ENCODE measurements around the gene KCNMB3. TPM values are rescaled to one million over a fixed set of nuclear protein-coding genes. Genes with fewer than 3 reads are reported as not detected.
"Not testable (repeated sequence)": the region's sequence is repeated elsewhere in the genome, so short reads cannot be mapped to it uniquely, and the experiment has no call there.

The KCNMB3 gene
- total RNA-seq, 1 donor from 2014 or later = 2.0 TPM

DNA sequence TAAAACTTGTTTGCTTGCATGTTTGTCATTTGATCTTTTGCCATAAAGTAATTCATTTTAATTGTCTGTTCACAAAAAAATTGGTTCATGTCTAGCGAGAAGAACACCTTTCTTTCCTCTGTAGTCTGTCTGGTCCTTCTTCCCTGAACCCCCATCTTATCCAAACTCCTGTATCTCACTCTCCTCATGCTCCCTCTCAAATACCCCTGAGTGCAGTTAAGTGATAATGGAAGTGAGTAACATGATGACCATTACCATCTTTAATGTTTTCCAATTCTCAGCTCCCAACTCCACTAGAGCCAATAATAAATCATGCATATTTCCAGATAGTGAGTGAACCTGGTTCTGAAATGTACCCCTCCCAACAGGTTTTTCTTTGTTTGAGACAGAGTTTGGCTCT, 14.2 kb upstream of the KCNMB3 start:
- FAIRE-seq (no peak), DNase-seq (ENCODE audit: low spot score in 2 of 2) (no peak)

DNA sequence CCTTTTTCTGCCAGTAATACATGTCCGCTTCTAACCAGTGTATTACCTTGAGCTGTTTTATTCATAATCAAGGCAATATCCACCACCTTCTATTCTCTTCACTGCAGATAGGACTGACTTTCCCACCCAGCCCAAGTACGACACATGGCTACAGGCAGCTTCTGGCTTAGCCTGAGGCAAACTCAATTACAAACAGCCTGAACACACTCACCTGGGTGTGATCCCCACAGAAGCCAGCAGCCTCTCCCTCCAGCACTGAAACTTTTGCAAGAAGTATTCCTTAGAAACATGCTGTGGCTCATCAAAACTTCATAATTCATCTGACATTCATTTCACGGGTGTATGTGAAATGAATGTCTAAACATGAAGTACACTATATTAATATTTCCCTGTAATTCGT, 13.5 kb upstream of the KCNMB3 start:
- no peak for FAIRE-seq
- no peak for DNase-seq (ENCODE audit: low spot score in 2 of 2)

DNA sequence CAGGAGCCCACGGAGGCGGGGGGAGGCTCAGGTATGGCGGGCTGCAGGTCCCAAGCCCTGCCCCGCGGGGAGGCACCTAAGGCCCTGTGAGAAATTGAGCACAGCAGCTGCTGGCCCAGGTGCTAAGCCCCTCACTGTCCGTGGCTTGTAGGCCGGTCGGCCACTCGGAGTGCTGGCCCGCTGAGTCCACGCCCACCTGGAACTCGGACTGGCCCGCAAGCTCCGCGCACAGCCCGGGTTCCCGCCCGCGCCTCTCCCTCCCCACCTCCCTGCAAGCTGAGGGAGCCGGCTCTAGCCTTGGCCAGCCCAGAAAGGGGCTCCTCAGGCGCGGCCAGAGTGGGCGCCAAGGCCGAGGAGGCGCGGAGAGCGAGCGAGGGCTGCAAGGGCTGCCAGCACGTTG, 12.2 kb upstream of the KCNMB3 start:
- DNase-seq (ENCODE audit: low spot score in 2 of 2) = no peak
- no peak for FAIRE-seq

DNA sequence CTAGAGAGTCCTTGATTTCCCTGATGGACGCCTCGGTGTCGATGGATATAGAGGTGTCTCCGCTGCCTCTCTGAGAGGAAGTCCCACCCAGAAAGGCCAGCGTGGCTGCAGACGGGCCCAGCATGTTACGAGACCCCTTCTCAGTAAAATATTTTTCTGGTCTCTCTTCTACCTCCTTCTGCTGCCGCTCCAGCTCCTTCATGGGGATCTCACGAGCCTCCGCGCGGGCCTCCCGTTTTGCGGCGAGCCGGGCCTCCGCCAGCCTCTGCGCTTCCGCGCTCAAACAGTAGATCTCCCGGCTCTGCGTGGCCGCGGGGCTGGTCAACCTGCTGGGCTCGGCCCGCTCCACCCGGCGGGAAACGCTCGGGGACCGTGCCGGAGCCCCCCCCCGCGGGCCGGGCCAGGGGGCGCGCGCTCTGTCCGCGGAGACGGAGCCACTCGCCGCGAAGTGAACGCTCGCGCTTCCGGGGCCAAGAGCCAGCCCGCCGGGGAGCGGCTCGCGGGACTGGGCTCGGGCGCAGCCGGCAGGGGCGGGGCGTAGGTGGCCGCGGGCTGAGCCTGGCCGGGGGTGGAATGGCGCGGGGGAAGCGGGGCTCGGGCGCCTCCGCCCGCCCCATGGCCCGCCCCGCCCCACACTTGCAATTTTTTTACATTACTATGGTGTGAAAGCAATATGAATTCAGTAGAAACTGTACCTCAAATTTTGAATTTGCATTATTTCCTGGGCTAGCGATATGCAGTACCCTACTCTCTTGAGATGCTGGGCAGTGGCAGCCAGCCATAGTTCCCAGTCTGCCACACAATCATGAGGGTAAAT, 10.2 kb upstream of the KCNMB3 start:
- FAIRE-seq (no peak), DNase-seq (ENCODE audit: low spot score in 2 of 2) (peak; percentile 77 to 81)

DNA sequence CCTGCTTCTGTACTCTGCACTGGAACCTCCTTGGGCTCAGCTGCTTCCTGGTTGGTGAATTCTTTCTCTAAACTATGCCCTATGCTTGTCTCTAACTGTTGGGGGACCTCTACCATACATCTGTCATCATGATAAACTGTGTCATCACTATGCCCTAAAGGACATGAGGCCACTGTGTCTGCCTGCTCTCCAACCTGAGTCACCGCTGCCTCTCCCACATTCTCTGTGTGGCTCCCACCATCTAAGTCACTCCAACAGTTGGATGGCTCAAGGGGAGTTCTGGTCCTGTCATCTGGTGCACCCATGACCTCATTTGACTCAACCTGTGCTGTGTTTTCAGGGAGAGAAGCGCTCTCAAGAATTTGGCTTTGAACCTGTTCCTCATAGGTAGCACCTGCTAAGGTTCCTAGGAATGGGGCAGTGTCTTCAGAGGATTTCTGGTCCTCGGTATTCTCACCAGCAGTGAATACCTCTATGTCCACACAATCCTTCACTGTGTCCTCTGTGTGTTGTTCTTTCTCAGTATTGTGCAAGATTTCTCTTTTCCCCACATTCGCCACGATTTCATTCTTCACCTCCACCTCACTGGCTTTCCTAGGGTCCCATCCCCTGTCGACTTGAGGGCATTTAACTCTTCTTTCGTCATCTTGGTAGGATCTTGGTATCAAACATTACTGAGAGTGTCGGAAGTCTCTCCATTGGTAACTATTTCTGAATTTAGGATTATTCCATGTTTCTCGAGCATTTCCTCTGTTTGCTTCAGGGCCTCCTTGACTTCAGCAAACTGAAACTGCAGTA, 9.2 kb upstream of the KCNMB3 start:
- DNase-seq (ENCODE audit: low spot score in 2 of 2); FAIRE-seq: not testable (repeated sequence)

DNA sequence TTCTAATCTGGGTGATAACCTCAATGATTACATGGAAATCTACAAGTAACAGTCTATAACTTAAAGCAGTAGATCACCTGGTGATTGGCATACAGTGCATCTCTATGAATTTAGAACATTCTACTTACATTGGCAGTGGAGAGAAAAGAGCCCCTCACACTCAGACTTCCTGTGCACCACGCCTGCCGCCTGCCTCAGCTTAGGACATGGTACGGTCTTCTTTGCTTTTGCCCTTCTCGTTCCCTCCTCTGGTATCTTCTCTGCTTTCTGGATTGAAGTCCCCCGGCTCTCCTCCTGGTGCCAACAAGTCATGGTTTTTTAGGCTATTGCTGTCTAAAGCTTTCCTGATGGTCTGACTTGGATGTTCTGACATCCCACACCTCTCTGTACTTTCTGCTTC, 7.9 kb upstream of the KCNMB3 start:
- no peak for FAIRE-seq
- no peak for DNase-seq (ENCODE audit: low spot score in 2 of 2)

DNA sequence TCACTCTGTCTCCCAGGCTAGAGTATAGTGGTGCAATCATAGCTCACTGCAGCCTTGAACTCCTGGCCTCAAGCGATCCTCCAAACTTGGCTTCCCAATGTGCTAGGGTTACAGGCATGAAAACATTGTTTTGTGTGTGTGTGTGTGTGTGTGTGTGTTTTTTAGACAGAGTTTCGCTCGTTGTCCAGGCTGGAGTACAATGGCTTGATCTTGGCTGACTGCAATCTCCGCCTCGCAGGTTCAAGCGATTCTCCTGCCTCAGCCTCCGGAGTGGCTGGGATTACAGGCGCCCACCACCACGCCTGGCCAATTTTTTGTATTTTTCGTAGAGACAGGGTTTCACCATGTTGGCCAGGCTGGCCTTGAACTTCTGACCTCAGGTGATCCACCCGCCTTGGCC, 6.8 kb upstream of the KCNMB3 start:
- FAIRE-seq; DNase-seq (ENCODE audit: low spot score in 2 of 2): not testable (repeated sequence)

DNA sequence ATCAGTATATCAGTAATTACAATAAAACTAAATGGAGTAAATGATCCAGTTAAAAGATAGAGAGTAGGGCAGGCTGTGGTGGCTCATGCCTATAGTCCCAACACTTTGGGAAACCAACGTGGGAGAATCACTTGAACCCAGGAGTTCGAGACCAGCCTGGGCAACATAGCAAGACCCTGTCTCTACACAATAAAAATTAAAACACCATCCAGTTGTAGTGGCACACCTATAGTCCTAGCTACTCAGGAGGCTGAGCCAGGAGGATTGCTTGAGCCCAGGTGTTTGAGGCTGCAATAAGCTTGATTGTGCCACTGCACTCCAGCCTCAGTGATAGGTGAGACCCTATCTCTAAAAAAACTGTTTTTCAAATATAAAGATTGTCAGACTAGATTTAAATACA, 5.9 kb upstream of the KCNMB3 start:
- no peak for FAIRE-seq
- no peak for DNase-seq (ENCODE audit: low spot score in 2 of 2)

DNA sequence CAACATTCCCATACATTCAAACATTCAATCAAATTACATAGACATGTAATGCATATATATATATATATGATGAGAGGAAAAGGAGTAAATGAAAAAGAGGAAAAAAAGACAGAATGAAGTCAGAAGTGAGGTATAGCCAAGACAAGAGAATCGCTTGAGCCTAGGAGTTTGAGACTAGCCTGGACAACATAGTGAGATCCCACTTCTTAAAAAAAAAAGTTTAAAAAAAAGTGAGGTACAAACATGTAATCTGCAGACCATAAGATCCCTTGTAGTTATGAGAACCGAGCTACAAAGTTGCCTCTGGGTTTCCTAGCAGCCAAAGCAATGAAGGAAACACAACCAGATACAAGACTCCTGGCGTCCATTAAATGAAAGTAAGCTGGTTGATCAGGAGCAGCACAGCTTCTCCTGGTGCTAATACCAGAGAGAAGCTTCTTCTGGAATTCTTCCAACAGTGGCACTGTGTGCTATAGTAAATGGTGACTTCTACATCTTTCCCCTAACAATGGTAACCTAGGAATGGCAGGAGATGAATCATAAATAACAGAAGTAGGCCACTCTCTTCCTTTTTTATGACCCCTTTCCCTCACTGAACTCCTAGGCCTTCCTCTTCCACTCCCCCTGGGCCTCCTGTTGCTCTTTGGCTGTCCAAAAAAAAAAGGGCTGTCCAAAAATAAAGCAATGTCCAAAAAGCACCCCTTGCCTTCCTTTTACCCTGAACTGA, 3.5 kb downstream of the KCNMB3 start:
- DNase-seq (ENCODE audit: low spot score in 2 of 2) (no peak), FAIRE-seq (no peak)

DNA sequence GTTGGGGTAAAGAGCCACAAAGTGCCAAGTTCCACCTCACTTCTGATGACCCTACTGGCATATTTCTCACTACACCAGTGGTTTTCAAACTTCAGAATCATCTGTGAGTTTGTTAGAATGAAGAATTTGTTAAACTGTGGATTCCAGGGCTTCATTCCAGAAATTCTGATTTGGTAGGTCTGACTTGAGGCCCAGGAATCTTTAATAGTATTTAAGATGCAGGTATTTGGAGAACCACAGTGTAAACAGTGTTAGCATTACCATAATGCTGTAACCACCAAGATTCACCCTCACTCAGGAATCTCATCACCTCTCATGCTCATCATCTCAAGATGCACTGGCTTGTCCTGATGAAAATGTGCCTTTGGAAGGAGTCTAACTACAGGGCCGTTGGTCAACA, 6.0 kb downstream of the KCNMB3 start:
- no peak for DNase-seq (ENCODE audit: low spot score in 2 of 2)
- FAIRE-seq = no peak

DNA sequence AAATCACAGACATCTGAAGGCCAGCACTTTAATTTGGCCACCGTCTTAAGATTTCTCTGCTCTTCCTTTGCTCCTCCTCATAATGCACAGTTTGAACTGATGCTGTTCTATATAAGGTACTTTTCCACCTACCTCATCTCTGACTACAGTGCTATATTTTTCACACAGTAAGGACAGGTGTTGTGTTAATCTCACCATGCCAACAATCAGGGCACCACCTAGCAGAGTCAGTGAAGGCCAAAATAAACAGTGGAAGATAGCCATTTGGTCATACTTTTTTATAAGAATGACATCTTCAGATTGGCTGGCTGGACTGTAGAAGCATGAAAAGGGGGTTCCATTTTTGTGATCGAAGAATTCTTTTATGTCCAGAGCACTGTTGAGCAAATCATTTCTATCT, 8.1 kb downstream of the KCNMB3 start:
- DNase-seq (ENCODE audit: low spot score in 2 of 2); FAIRE-seq: not testable (repeated sequence)

DNA sequence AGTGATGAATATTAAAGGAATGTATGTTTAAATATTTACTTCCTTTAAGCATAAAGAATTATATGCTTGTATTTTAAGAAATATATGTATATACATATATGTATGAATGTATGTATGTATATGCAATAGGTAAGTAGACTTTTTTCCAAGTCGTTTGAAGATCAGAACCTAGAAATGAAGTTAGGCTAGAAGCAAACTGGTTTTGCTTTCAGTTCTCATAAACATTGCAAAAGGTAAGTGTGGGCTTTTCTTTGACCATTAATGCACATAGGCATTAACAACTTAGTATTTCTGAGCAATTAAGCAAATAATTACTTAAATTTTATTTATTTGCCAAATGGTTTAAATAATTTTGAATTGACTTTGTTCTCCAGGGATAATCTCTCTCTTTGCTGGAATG, 10.6 kb downstream of the KCNMB3 start:
- DNase-seq (ENCODE audit: low spot score in 2 of 2); FAIRE-seq: not testable (repeated sequence)

DNA sequence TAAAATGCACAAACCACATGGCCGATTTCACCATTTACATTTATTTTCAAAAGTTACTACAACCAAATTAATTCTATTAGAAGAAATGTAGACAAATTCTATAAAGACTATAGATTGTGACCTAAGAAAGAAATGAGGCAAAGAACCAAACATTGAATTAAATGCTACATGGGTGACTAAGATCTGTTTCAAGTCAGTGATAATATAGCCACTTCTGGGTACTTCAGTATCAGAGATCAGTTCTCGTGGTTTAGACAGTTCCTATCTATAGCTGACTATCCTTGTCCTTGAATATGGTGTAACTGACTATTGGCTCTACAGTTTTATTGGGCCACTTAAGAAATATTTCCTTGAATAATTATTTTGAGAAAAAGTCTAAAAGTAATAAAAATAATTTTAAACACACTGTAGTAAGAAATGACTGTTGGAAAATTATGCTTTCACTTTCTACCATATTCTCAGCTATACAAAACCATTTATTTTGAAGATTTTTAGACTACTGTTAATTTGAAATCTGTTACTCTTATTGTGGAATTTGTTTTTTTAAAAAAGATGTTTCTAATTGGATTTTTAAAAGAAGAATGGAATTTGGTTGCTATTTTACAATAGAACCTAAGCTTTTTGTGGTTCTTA, 14.1 kb downstream of the KCNMB3 start:
- FAIRE-seq = no peak
- DNase-seq (ENCODE audit: low spot score in 2 of 2) = no peak

DNA sequence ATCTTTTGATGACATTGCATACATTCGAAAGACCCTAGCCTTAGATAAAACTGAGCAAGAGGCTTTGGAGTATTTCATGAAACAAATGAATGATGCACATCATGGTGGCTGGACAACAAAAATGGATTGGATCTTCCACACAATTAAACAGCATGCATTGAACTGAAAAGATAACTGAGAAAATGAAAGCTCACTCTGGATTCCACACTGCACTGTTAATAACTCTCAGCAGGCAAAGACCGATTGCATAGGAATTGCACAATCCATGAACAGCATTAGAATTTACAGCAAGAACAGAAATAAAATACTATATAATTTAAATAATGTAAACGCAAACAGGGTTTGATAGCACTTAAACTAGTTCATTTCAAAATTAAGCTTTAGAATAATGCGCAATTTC, 16.7 kb downstream of the KCNMB3 start:
- FAIRE-seq (no peak), DNase-seq (ENCODE audit: low spot score in 2 of 2) (no peak)

DNA sequence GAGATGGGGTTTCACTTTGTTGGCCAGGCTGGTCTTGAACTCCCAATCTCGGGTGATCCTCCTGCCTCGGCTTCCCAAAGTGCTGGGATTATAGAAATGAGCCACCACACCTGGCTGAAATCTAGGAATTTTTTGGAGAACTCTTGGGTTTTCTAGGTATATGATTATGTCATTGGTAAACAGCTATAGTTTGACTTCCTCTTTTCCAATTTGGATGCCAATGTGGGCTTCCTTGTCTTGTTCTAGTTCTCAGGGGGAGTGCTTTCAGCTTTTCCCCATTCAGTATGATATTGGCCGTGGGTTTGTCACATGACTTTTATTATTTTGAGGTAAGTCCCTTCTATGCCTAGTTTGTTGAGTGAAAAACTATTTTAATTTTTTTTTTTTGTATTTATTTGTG, 17.9 kb downstream of the KCNMB3 start:
- DNase-seq (ENCODE audit: low spot score in 2 of 2) = no peak
- FAIRE-seq = no peak

DNA sequence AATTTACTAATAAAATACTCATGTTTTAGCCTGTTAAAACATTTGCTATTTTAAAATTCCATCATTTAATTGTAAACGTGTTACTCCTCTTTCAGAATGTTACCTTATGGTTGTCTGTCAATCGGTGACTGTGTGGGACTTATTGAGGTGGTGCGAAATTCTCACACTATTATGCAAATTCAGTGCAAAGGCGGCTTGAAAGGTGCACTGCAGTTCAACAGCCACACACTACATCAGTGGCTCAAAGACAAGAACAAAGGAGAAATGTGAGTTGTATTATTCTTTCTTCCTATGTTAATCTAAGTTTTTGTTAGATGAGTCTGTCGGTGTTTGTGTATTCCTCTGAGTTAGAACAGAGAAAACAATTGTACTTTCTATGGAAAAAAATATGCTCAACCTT, 21.7 kb downstream of the KCNMB3 start:
- FAIRE-seq (no peak), DNase-seq (ENCODE audit: low spot score in 2 of 2) (no peak)

DNA sequence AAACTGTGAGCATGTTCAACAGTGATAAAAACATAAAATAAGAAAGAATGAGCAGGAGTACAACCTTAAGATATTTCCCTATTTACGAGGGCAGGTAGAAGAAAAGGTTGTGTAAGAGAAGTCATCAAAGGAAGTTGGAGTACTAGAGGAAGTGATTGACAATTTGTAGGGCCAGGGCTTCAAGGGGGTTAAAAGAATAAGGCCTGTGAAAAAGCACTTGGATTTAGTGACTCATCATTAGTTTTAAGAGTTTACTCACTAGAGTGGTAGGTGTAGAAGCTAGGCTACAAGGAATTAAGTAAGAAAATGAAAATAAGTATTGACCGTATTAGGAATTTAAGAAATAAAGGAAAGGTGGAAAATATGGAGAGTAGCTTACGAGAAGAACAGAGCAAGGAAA, 23.6 kb downstream of the KCNMB3 start:
- no peak for DNase-seq (ENCODE audit: low spot score in 2 of 2)
- FAIRE-seq = no peak

DNA sequence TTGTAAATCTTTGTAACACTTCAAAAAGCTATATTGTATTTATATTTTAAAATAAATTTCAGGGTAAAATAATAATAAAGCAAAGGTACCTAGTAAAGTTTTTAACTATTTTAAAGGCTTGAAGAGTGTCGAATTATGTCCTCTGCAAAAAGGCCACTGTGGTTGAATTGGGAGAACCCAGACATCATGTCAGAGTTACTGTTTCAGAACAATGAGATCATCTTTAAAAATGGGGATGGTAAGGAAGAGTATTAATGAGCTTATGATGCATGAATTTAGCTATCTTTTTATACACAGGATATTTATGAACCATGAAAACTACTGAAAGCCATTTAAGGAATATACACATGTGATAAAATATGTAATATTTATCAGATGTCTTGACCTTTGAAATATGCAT, 26.3 kb downstream of the KCNMB3 start:
- FAIRE-seq = no peak
- no peak for DNase-seq (ENCODE audit: low spot score in 2 of 2)

DNA sequence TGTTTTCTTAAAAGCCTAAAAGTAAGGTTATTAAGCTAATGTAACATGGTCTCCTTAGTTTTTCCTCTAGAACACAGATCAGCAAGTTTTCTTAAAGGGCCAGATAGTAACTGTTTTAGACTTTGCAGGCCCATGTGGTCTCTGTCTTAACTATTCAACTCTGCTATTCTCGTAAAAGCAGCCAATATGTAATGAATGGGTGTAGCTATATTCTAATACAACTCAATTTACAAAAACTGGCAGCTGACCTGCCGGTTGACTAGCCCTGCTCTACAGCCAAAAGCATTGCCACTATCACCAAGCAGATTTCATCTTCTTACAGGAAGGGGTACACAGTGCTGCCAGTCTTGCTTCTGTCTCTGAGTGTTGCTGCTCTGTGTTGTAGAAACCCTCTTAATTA, 27.4 kb downstream of the KCNMB3 start:
- no peak for FAIRE-seq

DNA sequence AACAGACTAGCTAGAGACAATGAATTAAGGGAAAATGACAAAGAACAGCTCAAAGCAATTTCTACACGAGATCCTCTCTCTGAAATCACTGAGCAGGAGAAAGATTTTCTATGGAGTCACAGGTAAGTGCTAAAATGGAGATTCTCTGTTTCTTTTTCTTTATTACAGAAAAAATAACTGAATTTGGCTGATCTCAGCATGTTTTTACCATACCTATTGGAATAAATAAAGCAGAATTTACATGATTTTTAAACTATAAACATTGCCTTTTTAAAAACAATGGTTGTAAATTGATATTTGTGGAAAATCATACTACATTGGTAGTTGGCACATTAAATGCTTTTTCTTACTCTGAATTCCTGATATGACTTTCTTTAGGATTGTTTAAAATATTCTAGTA, 32.7 kb downstream of the KCNMB3 start:
- not testable (repeated sequence) for FAIRE-seq; DNase-seq (ENCODE audit: low spot score in 2 of 2)

More for the DNA sequence above, 27.4 kb downstream of the KCNMB3 start:
- no peak for DNase-seq (ENCODE audit: low spot score in 2 of 2)

DNA sequence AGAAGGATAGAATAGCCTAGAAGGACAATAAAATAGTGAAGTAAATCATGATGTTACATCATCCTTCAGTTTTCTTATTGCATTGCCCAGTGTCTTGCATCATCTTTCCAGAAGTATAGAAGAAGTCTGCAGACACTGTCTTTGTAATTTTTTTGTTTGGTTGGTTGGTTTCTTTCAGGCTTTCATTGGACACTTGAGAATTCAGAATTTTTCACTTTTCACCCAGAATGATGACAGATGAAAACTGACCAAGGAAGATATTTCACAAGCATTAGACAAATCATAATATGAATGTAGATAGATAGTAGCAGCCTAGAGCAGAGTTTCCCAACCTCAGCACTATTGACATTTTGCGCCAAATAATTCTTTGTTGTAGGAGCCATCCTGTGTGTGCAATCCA, 35.4 kb downstream of the KCNMB3 start:
- not testable (repeated sequence) for DNase-seq (ENCODE audit: low spot score in 2 of 2); FAIRE-seq

Data from frontal cortex (tissue), 4 donors.